ENCODE results near the gene MMP24OS. TPM values are rescaled to one million over a fixed set of nuclear protein-coding genes. Genes with fewer than 3 reads are reported as not detected.

The MMP24OS gene
- total RNA-seq, 1 donor from 2014 or later = 50.1 TPM

GRCh38 chr20:35237486-35237885 lies 40.4 kb downstream of the MMP24OS start:
- ATAC-seq (no peak), DNase-seq (ENCODE audit: missing footprints) (no peak)
- intact Hi-C loops (cut with DNase I) = no loop called here

DNA sequence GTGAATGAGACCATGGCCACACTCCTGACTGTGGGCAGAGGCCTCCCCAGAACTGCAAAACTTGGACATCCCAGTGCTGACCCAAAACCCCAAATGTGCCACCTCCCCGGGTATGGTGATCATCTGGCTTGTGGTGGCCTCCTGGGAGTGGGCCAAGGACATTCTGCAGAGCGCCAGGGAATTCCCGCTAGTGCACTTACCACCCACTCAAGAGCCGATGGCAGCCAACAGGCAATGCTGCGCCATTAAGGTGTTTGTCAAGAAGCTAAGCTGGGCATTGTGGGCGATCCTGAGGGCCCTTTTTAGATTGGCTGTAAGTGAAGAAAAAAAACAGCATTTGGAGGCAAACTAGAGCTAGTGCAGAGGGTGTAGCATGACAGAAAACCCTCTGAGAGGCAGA lies 42.0 kb downstream of the MMP24OS start:
- ATAC-seq = no peak
- DNase-seq (ENCODE audit: missing footprints) = no peak
- intact Hi-C loops (cut with DNase I) = no loop called here

GRCh38 chr20:35232575-35232974 lies 45.3 kb downstream of the MMP24OS start:
- no peak for ATAC-seq
- intact Hi-C loops (cut with DNase I) = no loop called here
- DNase-seq (ENCODE audit: missing footprints) = no peak

- ATAC-seq = peak; percentile 60
- intact Hi-C loops (cut with DNase I) = no loop called here
- DNase-seq (ENCODE audit: missing footprints) = peak; percentile 70
These were observed 50.8 kb downstream of the MMP24OS start for GRCh38 chr20:35226884-35227681.

Other genes starting within 250 kb of the MMP24OS start
- gene TRPC4AP, start 185.3 kb downstream of the MMP24OS start, total RNA-seq = 35.3 TPM
- gene EDEM2, start 130.8 kb downstream of the MMP24OS start, total RNA-seq = 12.7 TPM
- 10.5 TPM for gene PROCR, start 106.0 kb downstream of the MMP24OS start, total RNA-seq
- 0.35 TPM for gene MMP24, start 51.4 kb downstream of the MMP24OS start, total RNA-seq
- gene EIF6, start 6.7 kb upstream of the MMP24OS start, total RNA-seq = 36.5 TPM
- not detected for gene FAM83C, start 14.3 kb upstream of the MMP24OS start, total RNA-seq
- 148 TPM for gene UQCC1, start 133.9 kb upstream of the MMP24OS start, total RNA-seq
- 0.08 TPM for gene GDF5, start 160.1 kb upstream of the MMP24OS start, total RNA-seq
- 15.9 TPM for gene CEP250, start 177.5 kb upstream of the MMP24OS start, total RNA-seq